Fibroblast of lung (primary cell): ENCODE results near the gene DPEP1. TPM values are rescaled to one million over a fixed set of nuclear protein-coding genes. Genes with fewer than 3 reads are reported as not detected.

Experiments
- DNase-seq, 2 donors: peaks; one replicate each; pipeline versions ENCODE4 v3.0.0 to v3.0.0-alpha.2; 2010; ENCODE audit warnings: low read depth in 2 of 2
- H2AFZ ChIP-seq: 2 replicates; pipeline ENCODE4 v1.5.1; 2012; ENCODE audit warnings: low read length, control low read depth, inconsistent platforms
- H3K27ac ChIP-seq: 2 replicates; pipeline ENCODE4 v1.5.1; 2011; ENCODE audit warnings: low read length, control low read depth; ENCODE audit not compliant: insufficient read depth
- H3K27me3 ChIP-seq: 2 replicates; pipeline ENCODE4 v1.5.1; 2011; ENCODE audit warnings: mild to moderate bottlenecking, low read length; ENCODE audit not compliant: control insufficient read depth, insufficient read depth
- H3K36me3 ChIP-seq: 2 replicates; pipeline ENCODE4 v1.5.1; 2011; ENCODE audit warnings: low read length; ENCODE audit not compliant: control insufficient read depth, insufficient read depth
- H3K4me1 ChIP-seq: 2 replicates; pipeline ENCODE4 v1.5.1; 2011; ENCODE audit warnings: low read length; ENCODE audit not compliant: control insufficient read depth, insufficient read depth; ENCODE audit errors: extremely low read depth
- H3K4me2 ChIP-seq: 2 replicates; pipeline ENCODE4 v1.5.1; 2011; ENCODE audit warnings: low read length, control low read depth; ENCODE audit not compliant: insufficient read depth; ENCODE audit errors: extremely low read depth
- H3K4me3 ChIP-seq, 4 experiments: fragments of 200-600 bp in 1 of 4; sonication (generic) in 1 of 4; replicated peaks in 1 of 4; 2 replicates each; pipeline ENCODE4 v1.5.1; 2011 to 2016; ENCODE audit warnings: low read length in 4 of 4, low read depth in 3 of 4, mild to moderate bottlenecking in 3 of 4, control low read depth in 2 of 4, inconsistent platforms in 1 of 4, mixed read lengths in 1 of 4; ENCODE audit not compliant: insufficient read depth in 1 of 4; ENCODE audit errors: control extremely low read depth in 1 of 4
- H3K79me2 ChIP-seq: 2 replicates; pipeline ENCODE4 v1.5.1; 2012; ENCODE audit warnings: mild to moderate bottlenecking, low read length, inconsistent platforms; ENCODE audit not compliant: control insufficient read depth, insufficient read depth
- H3K9ac ChIP-seq: 2 replicates; pipeline ENCODE4 v1.5.1; 2011; ENCODE audit warnings: mild to moderate bottlenecking, low read length, control low read depth; ENCODE audit not compliant: insufficient read depth
- H3K9me3 ChIP-seq: 2 replicates; pipeline ENCODE4 v1.5.1; 2012; ENCODE audit warnings: low read depth, low read length; ENCODE audit not compliant: control insufficient read depth, insufficient read depth
- H4K20me1 ChIP-seq: 2 replicates; pipeline ENCODE4 v1.5.1; 2011; ENCODE audit warnings: low read length; ENCODE audit not compliant: control insufficient read depth, insufficient read depth; ENCODE audit errors: extremely low read depth
- EZH2 ChIP-seq: IDR thresholded peaks from 2 replicates; pipeline ENCODE4 v1.5.1; 2012; ENCODE audit warnings: low read length, control low read depth, mild to moderate bottlenecking; ENCODE audit errors: missing control alignments
- polyA plus RNA-seq, 2 donors: library from polyadenylated mRNA; depleted of rRNA in 1 of 2; stranded (reverse) in 1 of 2; unstranded in 1 of 2; fragments of >200 nt; gene quantifications; 2 replicates each; pipeline ENCODE4 v1.2.1, GENCODE V29; 2011 to 2012; ENCODE audit warnings: missing spikeins in 1 of 2
- total RNA-seq: library from RNA; depleted of rRNA; stranded (reverse); fragments of >200 nt; gene quantifications from 2 replicates; pipeline ENCODE4 v1.2.1, GENCODE V29; 2014
- TF ChIP-seq, protein P1 (sequence below), 2 donors: IDR thresholded peaks in 1 of 2; conservative IDR thresholded peaks in 1 of 2; 1 replicate in 1 of 2; 2 replicates in 1 of 2; pipeline ENCODE4 v1.5.1; 2011 to 2012; ENCODE audit warnings: low read length in 2 of 2, control low read depth in 1 of 2, inconsistent platforms in 1 of 2, low read depth in 1 of 2, mild to moderate bottlenecking in 1 of 2

Gene DPEP1
- total and polyA plus RNA-seq, 2 donors (not counting 1 experiment from before 2014, with no cell fraction given): 0.17 TPM; not detected in 1

DNA sequence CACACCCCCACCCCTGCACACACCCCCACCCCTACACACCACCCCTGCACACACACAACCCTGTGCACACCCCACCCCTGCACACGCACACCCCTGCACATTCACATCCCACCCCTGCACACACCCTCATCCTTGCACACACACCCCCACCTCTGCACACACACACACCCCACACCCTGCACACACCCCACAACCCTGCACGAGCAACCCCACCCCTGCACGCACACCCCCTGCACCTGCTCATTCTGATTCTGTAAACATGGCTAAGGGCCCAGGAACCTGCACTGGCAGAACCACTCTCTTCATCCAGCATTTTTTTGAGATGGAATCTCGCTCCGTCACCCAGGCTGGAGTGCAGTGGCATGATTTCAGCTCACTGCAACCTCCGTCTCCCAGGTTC, 25.9 kb downstream of the DPEP1 start:
- Histone ChIP-seq H3K4me3 (no peak overlapping the region), H3K4me2 (no peak overlapping the region), H3K79me2 (no peaks in the 10 kb centered on the region), H4K20me1 (no peaks in the 10 kb centered on the region), H3K36me3 (no peaks in the 10 kb centered on the region), H3K9me3 (no peaks in the 10 kb centered on the region), H2AFZ (no peak overlapping the region), H3K4me1 (peaks cover 4% of the 10 kb centered on the region), H3K27me3 (peaks cover 5% of the 10 kb centered on the region), H3K9ac (no peak overlapping the region), H3K27ac (no peak overlapping the region)
- TF ChIP-seq EZH2: no peak
- TF ChIP-seq, protein P1, sequence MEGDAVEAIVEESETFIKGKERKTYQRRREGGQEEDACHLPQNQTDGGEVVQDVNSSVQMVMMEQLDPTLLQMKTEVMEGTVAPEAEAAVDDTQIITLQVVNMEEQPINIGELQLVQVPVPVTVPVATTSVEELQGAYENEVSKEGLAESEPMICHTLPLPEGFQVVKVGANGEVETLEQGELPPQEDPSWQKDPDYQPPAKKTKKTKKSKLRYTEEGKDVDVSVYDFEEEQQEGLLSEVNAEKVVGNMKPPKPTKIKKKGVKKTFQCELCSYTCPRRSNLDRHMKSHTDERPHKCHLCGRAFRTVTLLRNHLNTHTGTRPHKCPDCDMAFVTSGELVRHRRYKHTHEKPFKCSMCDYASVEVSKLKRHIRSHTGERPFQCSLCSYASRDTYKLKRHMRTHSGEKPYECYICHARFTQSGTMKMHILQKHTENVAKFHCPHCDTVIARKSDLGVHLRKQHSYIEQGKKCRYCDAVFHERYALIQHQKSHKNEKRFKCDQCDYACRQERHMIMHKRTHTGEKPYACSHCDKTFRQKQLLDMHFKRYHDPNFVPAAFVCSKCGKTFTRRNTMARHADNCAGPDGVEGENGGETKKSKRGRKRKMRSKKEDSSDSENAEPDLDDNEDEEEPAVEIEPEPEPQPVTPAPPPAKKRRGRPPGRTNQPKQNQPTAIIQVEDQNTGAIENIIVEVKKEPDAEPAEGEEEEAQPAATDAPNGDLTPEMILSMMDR (conservative IDR thresholded peaks at IDR 0.05 in 1 of 2, IDR thresholded peaks at IDR 0.05 in 1 of 2; ENCODE audit: low read depth in 1 of 2, low read length in 2 of 2): no peak
- no peak for DNase-seq

DNA sequence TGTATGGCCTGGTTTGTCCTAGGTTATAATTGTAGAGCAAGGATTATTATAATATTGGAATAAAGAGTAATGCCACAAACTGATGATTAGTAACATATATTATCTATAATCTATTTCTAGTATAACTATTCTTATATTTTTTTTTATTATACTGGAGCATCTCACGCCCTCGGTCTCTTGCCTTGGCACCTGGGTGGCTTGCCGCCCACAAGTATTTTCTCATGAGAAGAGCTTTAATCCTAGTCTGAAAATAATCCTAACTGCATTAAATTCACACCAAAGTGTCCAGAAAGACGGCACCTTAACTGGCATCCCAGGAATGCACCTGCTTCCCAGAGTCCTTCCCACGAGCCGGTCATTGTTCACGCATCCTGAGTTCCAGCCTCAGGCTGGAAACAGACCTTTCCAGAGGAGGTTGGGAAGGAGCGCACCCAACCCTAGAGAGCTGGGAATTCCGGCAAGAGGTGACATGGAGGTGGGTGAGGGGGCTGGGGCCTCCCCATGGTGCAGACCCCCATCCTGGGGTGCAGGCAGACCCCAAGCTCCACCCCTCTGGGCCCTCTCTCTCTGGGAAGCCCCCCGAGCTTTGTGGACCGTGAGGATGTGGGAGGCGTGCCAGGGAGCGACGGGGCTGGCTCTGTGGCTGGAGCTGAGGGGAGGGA, 28.1 kb downstream of the DPEP1 start:
- no peak overlapping the region for H3K4me2 ChIP-seq

DNA sequence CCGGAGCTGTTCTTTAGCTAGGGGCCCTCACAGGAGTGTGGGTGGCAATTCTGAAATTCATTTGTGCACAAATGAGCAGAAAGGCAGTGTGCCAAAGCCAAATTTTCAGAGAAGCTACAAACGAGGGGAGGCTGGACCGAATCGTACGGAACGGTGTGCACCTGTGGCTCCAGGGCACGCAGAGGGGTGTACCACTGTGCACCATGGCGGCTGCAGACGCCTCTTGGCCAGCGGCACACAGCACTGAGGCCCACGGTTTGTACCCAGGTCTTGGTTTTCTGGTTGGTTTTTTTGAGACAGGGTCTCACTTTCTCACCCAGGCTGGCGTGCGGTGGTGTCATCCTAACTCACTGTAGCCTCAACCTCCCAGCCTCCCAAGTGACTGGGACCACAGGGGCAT, 29.1 kb downstream of the DPEP1 start:
- Histone ChIP-seq H3K9me3 (no peaks in the 10 kb centered on the region), H4K20me1 (no peaks in the 10 kb centered on the region), H3K79me2 (no peaks in the 10 kb centered on the region), H3K27me3 (no peaks in the 10 kb centered on the region), H3K9ac (no peak overlapping the region), H3K4me3 (no peak overlapping the region), H3K36me3 (peaks cover 19% of the 10 kb centered on the region), H2AFZ (no peak overlapping the region), H3K4me1 (peaks cover 4% of the 10 kb centered on the region), H3K27ac (no peak overlapping the region), H3K4me2 (no peak overlapping the region)
- DNase-seq: no peak
- no peak for TF ChIP-seq EZH2
- TF ChIP-seq, protein P1 (conservative IDR thresholded peaks at IDR 0.05 in 1 of 2, IDR thresholded peaks at IDR 0.05 in 1 of 2; ENCODE audit: low read depth in 1 of 2, low read length in 2 of 2): no peak

More for the DNA sequence above, 28.1 kb downstream of the DPEP1 start:
- TF ChIP-seq, protein P1 (conservative IDR thresholded peaks at IDR 0.05 in 1 of 2, IDR thresholded peaks at IDR 0.05 in 1 of 2; ENCODE audit: low read depth in 1 of 2, low read length in 2 of 2): no peak
- TF ChIP-seq EZH2: no peak
- H3K9me3 ChIP-seq: no peaks in the 10 kb centered on the region
- no peak overlapping the region for H3K27ac ChIP-seq
- peaks cover 15% of the 10 kb centered on the region for H3K36me3 ChIP-seq
- no peaks in the 10 kb centered on the region for H3K79me2 ChIP-seq
- H3K27me3 ChIP-seq: no peaks in the 10 kb centered on the region
- H4K20me1 ChIP-seq: no peaks in the 10 kb centered on the region
- DNase-seq: no peak
- H3K9ac ChIP-seq: no peak overlapping the region
- peaks cover 4% of the 10 kb centered on the region for H3K4me1 ChIP-seq
- no peak overlapping the region for H2AFZ ChIP-seq
- no peak overlapping the region for H3K4me3 ChIP-seq
